ENCODE data around the gene CHST6. TPM values are rescaled to one million over a fixed set of nuclear protein-coding genes. Genes with fewer than 3 reads are reported as not detected.

Gene CHST6
- total and polyA plus RNA-seq, 10 of the 15 experiments (the other 5 are each of a cell fraction or from before 2014, with no cell fraction given) = 0.14 to 2.5 (median 0.51) TPM

DNA sequence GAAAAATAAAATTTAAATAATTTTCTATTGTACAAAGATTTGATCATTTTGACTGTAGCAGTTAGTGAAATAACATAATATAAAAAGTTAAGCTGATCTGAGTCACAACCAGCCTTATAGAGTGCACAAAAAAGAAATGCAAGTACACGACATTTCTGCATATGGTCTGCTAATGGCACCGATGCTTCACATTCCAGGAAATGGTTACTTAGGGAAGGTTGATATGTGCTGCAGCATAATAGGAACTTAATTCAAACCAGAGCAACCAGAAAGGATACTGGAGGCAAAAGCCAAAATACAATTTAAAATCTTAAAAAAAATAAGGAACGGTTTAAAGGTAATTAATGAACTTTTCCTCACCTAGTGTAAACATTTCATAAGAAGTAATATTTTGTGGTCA is 51.9 kb downstream of the CHST6 start (continued):
- TF ChIP-seq, protein P1, sequence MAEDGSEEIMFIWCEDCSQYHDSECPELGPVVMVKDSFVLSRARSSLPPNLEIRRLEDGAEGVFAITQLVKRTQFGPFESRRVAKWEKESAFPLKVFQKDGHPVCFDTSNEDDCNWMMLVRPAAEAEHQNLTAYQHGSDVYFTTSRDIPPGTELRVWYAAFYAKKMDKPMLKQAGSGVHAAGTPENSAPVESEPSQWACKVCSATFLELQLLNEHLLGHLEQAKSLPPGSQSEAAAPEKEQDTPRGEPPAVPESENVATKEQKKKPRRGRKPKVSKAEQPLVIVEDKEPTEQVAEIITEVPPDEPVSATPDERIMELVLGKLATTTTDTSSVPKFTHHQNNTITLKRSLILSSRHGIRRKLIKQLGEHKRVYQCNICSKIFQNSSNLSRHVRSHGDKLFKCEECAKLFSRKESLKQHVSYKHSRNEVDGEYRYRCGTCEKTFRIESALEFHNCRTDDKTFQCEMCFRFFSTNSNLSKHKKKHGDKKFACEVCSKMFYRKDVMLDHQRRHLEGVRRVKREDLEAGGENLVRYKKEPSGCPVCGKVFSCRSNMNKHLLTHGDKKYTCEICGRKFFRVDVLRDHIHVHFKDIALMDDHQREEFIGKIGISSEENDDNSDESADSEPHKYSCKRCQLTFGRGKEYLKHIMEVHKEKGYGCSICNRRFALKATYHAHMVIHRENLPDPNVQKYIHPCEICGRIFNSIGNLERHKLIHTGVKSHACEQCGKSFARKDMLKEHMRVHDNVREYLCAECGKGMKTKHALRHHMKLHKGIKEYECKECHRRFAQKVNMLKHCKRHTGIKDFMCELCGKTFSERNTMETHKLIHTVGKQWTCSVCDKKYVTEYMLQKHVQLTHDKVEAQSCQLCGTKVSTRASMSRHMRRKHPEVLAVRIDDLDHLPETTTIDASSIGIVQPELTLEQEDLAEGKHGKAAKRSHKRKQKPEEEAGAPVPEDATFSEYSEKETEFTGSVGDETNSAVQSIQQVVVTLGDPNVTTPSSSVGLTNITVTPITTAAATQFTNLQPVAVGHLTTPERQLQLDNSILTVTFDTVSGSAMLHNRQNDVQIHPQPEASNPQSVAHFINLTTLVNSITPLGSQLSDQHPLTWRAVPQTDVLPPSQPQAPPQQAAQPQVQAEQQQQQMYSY (CRISPR knock-in tag; IDR thresholded peaks at IDR 0.05) = no peak
- TF ChIP-seq ZNF217 (IDR thresholded peaks at IDR 0.05) = no peak

DNA sequence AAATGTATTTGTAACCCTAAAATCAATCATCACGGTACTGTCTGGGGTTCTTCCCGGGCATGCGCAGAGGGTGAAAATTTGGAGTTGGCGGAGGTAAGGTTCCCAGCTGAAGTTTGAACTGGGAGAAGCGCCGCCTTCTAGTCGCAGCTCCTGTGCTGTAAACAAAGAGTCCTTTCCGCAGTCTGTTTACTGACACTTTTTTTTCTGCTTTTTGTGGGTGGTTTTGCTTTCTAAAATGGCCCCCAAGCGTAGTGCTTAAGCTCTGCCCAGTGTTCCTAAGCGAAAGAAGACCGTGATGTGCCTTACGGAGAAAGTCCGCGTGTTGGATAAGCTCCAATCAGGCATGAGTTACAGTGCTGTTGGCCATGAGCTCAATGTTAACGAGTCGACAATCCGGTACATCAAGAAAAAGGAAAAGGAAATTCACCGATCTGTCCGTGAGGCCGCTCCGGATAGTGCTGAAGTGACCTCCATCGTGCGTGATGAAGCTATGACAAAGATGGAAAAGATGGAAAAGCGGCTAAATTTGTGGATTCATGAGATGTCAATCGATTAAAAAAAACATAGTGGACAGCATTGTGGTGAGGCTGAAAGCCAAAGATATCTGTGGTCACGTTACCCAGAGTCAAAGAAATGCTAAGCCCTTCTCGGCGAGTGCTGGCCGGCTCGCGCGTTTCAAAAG is 61.4 kb downstream of the CHST6 start:
- peak overlapping the region; percentile 76 for H3K9ac ChIP-seq (ENCODE audit: control insufficient read depth, insufficient read depth, low read length)
- no peaks in the 10 kb centered on the region for H3K27me3 ChIP-seq (replicated peaks in 1 of 2; ENCODE audit: control insufficient read depth in 2 of 2, insufficient read depth in 2 of 2, low read length in 1 of 2)
- FAIRE-seq (peak; percentile 31), ATAC-seq (peak; percentile 79), DNase-seq (ENCODE audit: low read depth, low spot score) (no peak)
- peak overlapping the region; percentile 89 for H3K4me3 ChIP-seq
- H3K4me2 ChIP-seq (ENCODE audit: control insufficient read depth, insufficient read depth) = peak overlapping the region; percentile 74
- no peaks in the 10 kb centered on the region for H3K9me3 ChIP-seq (replicated peaks; ENCODE audit: control insufficient read depth, insufficient read depth, low read length)
- no peaks in the 10 kb centered on the region for H4K20me1 ChIP-seq (ENCODE audit: control insufficient read depth, insufficient read depth)
- POLR2A ChIA-PET = interaction anchor here (0.5 to 2.8 kb wide), 12 partner anchors 13 to 538 kb away, joined by 3 to 26 read pairs (median 4); partner anchors contain the start of genes ADAT1, KARS1 and TERF2IP
- CTCF ChIA-PET = interaction anchor here (0.6 to 3.8 kb wide), 18 partner anchors 13 to 234 kb away, joined by 3 to 34 read pairs (median 4); partner anchors contain the start of genes KARS1, TERF2IP and TMEM170A
- intact Hi-C loops (cut with micrococcal nuclease; ENCODE audit: unreplicated experiment) = loop anchor here (1.0 kb wide), 2 partner anchors 26 to 30 kb away; partner anchors contain the start of gene TMEM170A
- H3K4me1 ChIP-seq (ENCODE audit: control insufficient read depth, insufficient read depth, low read length) = no peaks in the 10 kb centered on the region; the same call in 1 of the 2 replicates
- 18% methylated on average over 32 of the region's 32 CpGs for WGBS (ENCODE audit: insufficient coverage, insufficient replicate concordance, low lambda C conversion rate, missing lambda C conversion rate)
- SMC1A ChIA-PET (ENCODE audit: uncharacterized antibody, unreplicated experiment) = interaction anchor here (0.6 to 2.4 kb wide), 19 partner anchors 9 to 1772 kb away, joined by 3 to 20 read pairs (median 3); partner anchors contain the start of genes KARS1, TERF2IP and TMEM170A
- H3K79me2 ChIP-seq (ENCODE audit: control insufficient read depth, insufficient read depth, low read length) = peaks cover 12% of the 10 kb centered on the region
- H3K27ac ChIP-seq (ENCODE audit: control insufficient read depth, insufficient read depth) = peak overlapping the region; percentile 71
- in situ Hi-C loops (cut with MboI) = no loop called here
- RAD21 ChIA-PET (ENCODE audit: unreplicated experiment) = interaction anchor here (0.6 to 2.0 kb wide), 7 partner anchors 8 to 189 kb away, joined by 3 to 8 read pairs (median 4); partner anchors contain the start of gene ADAT1
- H2AFZ ChIP-seq (ENCODE audit: control insufficient read depth, low read depth, low read length) = peak overlapping the region; percentile 91
- TSS peak; percentile 97 for BruUV-seq (replicated peaks)
- no peaks in the 10 kb centered on the region for H3K36me3 ChIP-seq (ENCODE audit: control insufficient read depth in 2 of 2, insufficient read depth in 2 of 2, low read length in 1 of 2)
- TF ChIP-seq BHLHE40 (IDR thresholded peaks at IDR 0.05; ENCODE audit: borderline replicate concordance in 1 of 2, low read depth in 2 of 2, low read length in 1 of 2) (0 out of 4 replicates have a peak, but pooled peaks have one; percentile 24 to 38), RCOR1 (conservative IDR thresholded peaks at IDR 0.05; ENCODE audit: low read depth, low read length) (no peak), ESRRA (IDR thresholded peaks at IDR 0.05; ENCODE audit: low read length) (no peak), MXI1 (IDR thresholded peaks at IDR 0.05; ENCODE audit: low read depth, low read length) (peak; percentile 87), MYB (IDR thresholded peaks at IDR 0.05; ENCODE audit: borderline replicate concordance, low read depth, low read length) (no peak), MYC (IDR thresholded peaks at IDR 0.05; ENCODE audit: insufficient read depth, insufficient read length, insufficient replicate concordance, low read length, severe bottlenecking) (no peak), HCFC1 (IDR thresholded peaks at IDR 0.05; ENCODE audit: low read length) (0 out of 2 replicates have a peak, but pooled peaks have one; percentile 5), ZNF274 (IDR thresholded peaks at IDR 0.05; ENCODE audit: insufficient read depth, insufficient read length) (no peak)
- TF ChIP-seq, protein P2, sequence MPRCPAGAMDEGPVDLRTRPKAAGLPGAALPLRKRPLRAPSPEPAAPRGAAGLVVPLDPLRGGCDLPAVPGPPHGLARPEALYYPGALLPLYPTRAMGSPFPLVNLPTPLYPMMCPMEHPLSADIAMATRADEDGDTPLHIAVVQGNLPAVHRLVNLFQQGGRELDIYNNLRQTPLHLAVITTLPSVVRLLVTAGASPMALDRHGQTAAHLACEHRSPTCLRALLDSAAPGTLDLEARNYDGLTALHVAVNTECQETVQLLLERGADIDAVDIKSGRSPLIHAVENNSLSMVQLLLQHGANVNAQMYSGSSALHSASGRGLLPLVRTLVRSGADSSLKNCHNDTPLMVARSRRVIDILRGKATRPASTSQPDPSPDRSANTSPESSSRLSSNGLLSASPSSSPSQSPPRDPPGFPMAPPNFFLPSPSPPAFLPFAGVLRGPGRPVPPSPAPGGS (IDR thresholded peaks at IDR 0.05; ENCODE audit: borderline replicate concordance, insufficient read depth, low read depth, low read length, poor library complexity, severe bottlenecking) = no peak

Measured in GM12878 (cell line).